NB4 (cell line): Measurements from ENCODE around the gene KLHL18.
A peak's percentile ranks its signal among the peaks of the same experiment; 100 is the strongest.

Experiments used
- DNase-seq: peaks from one replicate; pipeline ENCODE4 v3.0.0; 2010; ENCODE audit warnings: low read depth
- H3K4me3 ChIP-seq: one replicate; pipeline ENCODE4 v1.5.1; 2011; ENCODE audit warnings: mild to moderate bottlenecking, low read depth, low read length, moderate library complexity
- MYC ChIP-seq: IDR thresholded peaks from 2 replicates; pipeline ENCODE4 v1.6.1; 2011; ENCODE audit warnings: low read depth, low read length
- POLR2A ChIP-seq: IDR thresholded peaks from 2 replicates; pipeline ENCODE4 v1.6.1; 2011; ENCODE audit warnings: mild to moderate bottlenecking; ENCODE audit not compliant: insufficient read length; ENCODE audit errors: extremely low read depth
- TF ChIP-seq, protein P1 (sequence below): IDR thresholded peaks from one replicate; pipeline ENCODE4 v1.5.1; 2012; ENCODE audit warnings: low read depth, low read length
- TF ChIP-seq, protein P2 (sequence below): IDR thresholded peaks from 2 replicates; pipeline ENCODE4 v1.6.1; 2011; ENCODE audit warnings: low read depth, low read length

Gene KLHL18

GRCh38 chr3:47261301-47261700 lies 21.4 kb upstream of the KLHL18 start:
- no peak overlapping the region for H3K4me3 ChIP-seq
- peak; percentile 34 for DNase-seq
- TF ChIP-seq, protein P1, sequence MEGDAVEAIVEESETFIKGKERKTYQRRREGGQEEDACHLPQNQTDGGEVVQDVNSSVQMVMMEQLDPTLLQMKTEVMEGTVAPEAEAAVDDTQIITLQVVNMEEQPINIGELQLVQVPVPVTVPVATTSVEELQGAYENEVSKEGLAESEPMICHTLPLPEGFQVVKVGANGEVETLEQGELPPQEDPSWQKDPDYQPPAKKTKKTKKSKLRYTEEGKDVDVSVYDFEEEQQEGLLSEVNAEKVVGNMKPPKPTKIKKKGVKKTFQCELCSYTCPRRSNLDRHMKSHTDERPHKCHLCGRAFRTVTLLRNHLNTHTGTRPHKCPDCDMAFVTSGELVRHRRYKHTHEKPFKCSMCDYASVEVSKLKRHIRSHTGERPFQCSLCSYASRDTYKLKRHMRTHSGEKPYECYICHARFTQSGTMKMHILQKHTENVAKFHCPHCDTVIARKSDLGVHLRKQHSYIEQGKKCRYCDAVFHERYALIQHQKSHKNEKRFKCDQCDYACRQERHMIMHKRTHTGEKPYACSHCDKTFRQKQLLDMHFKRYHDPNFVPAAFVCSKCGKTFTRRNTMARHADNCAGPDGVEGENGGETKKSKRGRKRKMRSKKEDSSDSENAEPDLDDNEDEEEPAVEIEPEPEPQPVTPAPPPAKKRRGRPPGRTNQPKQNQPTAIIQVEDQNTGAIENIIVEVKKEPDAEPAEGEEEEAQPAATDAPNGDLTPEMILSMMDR: no peak
- TF ChIP-seq MYC (no peak), POLR2A (no peak)
- TF ChIP-seq, protein P2, sequence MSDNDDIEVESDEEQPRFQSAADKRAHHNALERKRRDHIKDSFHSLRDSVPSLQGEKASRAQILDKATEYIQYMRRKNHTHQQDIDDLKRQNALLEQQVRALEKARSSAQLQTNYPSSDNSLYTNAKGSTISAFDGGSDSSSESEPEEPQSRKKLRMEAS: no peak

DNA sequence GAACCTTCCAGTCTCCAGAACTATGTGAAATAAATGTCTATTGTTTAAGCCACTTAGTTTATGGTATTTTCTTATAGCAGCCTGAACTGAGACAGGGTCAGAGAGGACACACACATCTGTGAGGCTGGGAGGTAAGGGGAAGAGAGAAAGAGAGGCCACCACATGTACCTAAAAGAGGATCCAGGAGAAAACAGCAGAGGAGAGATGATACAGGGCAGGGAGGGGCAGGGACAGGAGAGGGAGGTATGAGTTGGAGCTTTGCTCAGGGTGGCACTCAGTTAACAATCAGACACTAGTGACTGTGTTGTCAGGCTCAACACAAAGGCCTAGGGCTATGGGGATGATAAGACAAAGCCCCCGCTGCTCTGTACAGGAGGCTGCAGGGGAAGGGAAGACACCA lies 17.7 kb upstream of the KLHL18 start:
- TF ChIP-seq, protein P2: no peak
- no peak for TF ChIP-seq MYC
- TF ChIP-seq, protein P1: no peak
- H3K4me3 ChIP-seq: no peak overlapping the region
- no peak for DNase-seq

GRCh38 chr3:47265725-47266428 lies 16.9 kb upstream of the KLHL18 start:
- TF ChIP-seq, protein P2: no peak
- TF ChIP-seq POLR2A (no peak), MYC (no peak)
- TF ChIP-seq, protein P1: no peak
- H3K4me3 ChIP-seq: no peak overlapping the region
- no peak for DNase-seq

- DNase-seq: peak; percentile 96
- no peak overlapping the region for H3K4me3 ChIP-seq
- TF ChIP-seq, protein P1: no peak
- peak; percentile 83 for TF ChIP-seq MYC
- TF ChIP-seq POLR2A: no peak
- TF ChIP-seq, protein P2: peak; percentile 65; the same call in 1 of the 2 replicates
Measured at GRCh38 chr3:47266709-47267489, 15.8 kb upstream of the KLHL18 start.

DNA sequence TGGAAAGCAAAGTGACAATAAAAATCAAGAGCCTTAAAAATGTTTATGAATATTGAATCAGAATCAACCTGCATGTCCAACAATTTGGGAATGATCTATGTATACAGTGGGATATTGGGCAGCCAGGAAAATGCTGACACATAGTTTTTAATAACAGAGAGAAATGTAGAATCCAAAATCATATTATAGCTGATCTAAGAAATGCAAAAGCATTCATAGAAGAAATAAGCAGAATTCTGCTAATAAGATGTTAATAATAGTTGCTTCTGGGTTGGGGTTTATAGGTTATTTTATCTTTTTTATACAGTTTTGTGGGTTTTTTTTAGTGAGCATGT lies 15.3 kb upstream of the KLHL18 start:
- no peak for TF ChIP-seq POLR2A
- no peak for DNase-seq
- H3K4me3 ChIP-seq: no peak overlapping the region

GRCh38 chr3:47270526-47270925 lies 12.2 kb upstream of the KLHL18 start:
- no peak for DNase-seq

DNA sequence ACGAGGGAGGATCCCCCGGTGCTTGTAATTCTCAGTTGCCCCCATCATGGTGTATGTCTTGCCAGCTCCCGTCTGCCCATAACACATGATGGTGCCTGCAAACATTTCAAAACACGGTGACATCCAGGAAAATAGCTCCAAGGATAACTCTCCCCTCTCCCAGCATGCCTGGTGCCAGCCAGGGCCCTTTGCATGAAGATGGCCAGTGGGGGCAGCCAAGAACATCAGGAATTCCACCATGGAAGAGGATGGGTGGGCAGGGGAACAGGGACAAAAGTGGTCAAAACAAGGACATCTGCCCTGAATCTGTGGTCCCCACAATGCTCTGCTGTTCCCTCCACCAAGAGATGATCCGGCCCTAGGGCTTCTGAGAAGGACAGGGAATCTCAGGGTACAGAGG lies 9.2 kb upstream of the KLHL18 start:
- H3K4me3 ChIP-seq: no peak overlapping the region
- no peak for DNase-seq
- TF ChIP-seq, protein P1: no peak
- TF ChIP-seq MYC: no peak
- TF ChIP-seq POLR2A: no peak
- TF ChIP-seq, protein P2: no peak

More at GRCh38 chr3:47270526-47270925, 12.2 kb upstream of the KLHL18 start:
- no peak overlapping the region for H3K4me3 ChIP-seq
- no peak for TF ChIP-seq MYC
